ENCODE results near the gene FAH. TPM values are rescaled to one million over a fixed set of nuclear protein-coding genes. Genes with fewer than 3 reads are reported as not detected.

FAH gene
- total and polyA plus RNA-seq, 12 donors, result 14.5 to 65.1 (median 28.8) TPM

DNA sequence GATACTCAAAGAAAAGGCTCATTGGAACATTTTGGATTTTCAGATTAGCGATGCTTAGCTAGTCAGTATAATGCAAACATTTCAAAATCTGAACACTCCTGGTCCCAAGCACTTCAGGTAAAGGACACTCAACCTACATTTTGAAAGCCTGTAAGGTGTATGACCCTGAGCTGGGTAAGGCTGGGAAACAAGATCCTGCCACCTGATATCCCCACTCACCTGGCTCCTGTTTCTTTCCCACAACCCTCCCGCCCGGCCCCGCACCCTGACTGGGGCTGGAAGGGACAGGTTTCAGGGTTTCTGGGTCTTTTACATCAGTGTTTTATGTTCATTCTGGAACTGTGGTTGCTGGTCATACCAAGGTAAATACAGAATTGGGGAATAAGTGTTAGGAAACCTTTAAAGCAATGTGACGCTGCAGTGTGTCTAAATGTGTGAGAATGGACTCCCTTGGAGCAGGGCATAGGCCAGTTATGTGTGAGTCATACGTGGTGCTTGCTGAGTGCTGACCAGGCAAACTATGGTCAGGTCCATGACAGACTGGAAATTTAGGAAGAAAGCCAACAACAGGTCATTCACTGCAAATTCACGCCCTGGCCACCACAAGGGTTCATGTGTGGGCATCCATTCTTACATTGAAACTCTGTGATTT lies 76.3 kb downstream of the FAH start:
- no peak overlapping the region for H3K27ac ChIP-seq
- no peak for DNase-seq
- H3K27me3 ChIP-seq, result peaks cover 0 to 45% (median 19%) of the 10 kb centered on the region in 7 donors
- no peak overlapping the region for H3K4me3 ChIP-seq
- no peaks in the 10 kb centered on the region for H3K36me3 ChIP-seq
- intact Hi-C loops (cut with DNase I), result no loop called here
- TF ChIP-seq, protein P1, sequence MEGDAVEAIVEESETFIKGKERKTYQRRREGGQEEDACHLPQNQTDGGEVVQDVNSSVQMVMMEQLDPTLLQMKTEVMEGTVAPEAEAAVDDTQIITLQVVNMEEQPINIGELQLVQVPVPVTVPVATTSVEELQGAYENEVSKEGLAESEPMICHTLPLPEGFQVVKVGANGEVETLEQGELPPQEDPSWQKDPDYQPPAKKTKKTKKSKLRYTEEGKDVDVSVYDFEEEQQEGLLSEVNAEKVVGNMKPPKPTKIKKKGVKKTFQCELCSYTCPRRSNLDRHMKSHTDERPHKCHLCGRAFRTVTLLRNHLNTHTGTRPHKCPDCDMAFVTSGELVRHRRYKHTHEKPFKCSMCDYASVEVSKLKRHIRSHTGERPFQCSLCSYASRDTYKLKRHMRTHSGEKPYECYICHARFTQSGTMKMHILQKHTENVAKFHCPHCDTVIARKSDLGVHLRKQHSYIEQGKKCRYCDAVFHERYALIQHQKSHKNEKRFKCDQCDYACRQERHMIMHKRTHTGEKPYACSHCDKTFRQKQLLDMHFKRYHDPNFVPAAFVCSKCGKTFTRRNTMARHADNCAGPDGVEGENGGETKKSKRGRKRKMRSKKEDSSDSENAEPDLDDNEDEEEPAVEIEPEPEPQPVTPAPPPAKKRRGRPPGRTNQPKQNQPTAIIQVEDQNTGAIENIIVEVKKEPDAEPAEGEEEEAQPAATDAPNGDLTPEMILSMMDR (IDR thresholded peaks at IDR 0.05), result no peak
- WGBS, 2 donors, result 87 to 89% methylated on average over 7 of the region's 7 CpGs
- no peak for ATAC-seq
- peaks cover 0 to 3% (median 0%) of the 10 kb centered on the region in 11 donors for H3K9me3 ChIP-seq
- H3K4me1 ChIP-seq, result no peaks in the 10 kb centered on the region

GRCh38 chr15:80231371-80231770 lies 78.6 kb downstream of the FAH start:
- intact Hi-C loops (cut with DNase I), result no loop called here
- no peaks in the 10 kb centered on the region for H3K4me1 ChIP-seq

DNA sequence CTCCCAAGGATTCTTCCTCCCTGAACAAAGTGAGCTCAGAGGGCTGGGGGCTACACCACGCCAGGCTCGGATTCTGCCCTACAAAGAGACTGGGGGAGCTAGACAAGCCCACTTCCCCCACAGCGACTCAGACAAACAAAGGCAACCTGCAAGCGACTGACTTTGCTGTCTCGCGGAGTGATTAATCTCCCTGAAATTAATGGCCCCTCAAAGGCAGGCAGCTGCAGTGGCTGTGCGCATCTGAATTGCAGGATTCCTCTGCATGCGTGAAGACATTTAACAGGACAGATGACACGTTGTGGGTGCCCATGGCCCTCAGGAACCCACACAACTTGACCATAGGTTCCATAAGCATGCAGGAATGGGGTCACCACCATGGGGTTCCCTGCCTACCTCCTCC lies 80.8 kb downstream of the FAH start:
- Histone ChIP-seq H3K4me3 (no peak overlapping the region), H3K9me3 (no peaks in the 10 kb centered on the region), H3K4me1 (no peaks in the 10 kb centered on the region), H3K27ac (no peak overlapping the region), H3K36me3 (no peaks in the 10 kb centered on the region), H3K27me3 (peaks cover 0 to 45% (median 20%) of the 10 kb centered on the region in 7 donors)
- no peak for ATAC-seq
- intact Hi-C loops (cut with DNase I), result no loop called here
- no peak for DNase-seq
- TF ChIP-seq, protein P1 (IDR thresholded peaks at IDR 0.05), result no peak
- WGBS, 2 donors, result 66 to 75% methylated on average over 9 of the region's 9 CpGs

More at GRCh38 chr15:80231371-80231770, 78.6 kb downstream of the FAH start:
- Histone ChIP-seq H3K4me3 (no peak overlapping the region), H3K36me3 (no peaks in the 10 kb centered on the region), H3K27me3 (peaks cover 0 to 54% (median 24%) of the 10 kb centered on the region in 7 donors), H3K27ac (no peak overlapping the region), H3K9me3 (no peaks in the 10 kb centered on the region)
- DNase-seq (no peak), ATAC-seq (no peak)
- TF ChIP-seq, protein P1 (IDR thresholded peaks at IDR 0.05), result no peak
- WGBS, 2 donors, result 64 to 82% methylated on average over 2 of the region's 2 CpGs

GRCh38 chr15:80234883-80235282 lies 82.1 kb downstream of the FAH start:
- Histone ChIP-seq H3K36me3 (no peaks in the 10 kb centered on the region), H3K4me1 (no peaks in the 10 kb centered on the region), H3K27ac (no peak overlapping the region), H3K9me3 (no peaks in the 10 kb centered on the region), H3K4me3 (no peak overlapping the region), H3K27me3 (peaks cover 0 to 48% (median 18%) of the 10 kb centered on the region in 7 donors)
- intact Hi-C loops (cut with DNase I), result no loop called here
- no peak for ATAC-seq
- WGBS, 2 donors, result 58 to 61% methylated on average over 4 of the region's 4 CpGs
- DNase-seq, result no peak
- TF ChIP-seq, protein P1 (IDR thresholded peaks at IDR 0.05), result peak in 7 of 9 donors; percentile 16 to 48 (median 25)

Other genes starting within 250 kb of the FAH start
- 10 to 100 TPM in 1 of 10 donors, 1 to 10 TPM in 1, under 1 TPM in 6, not detected in 2; 0.30 to 11.1 (median 0.67) TPM for gene BCL2A1, start 181.8 kb upstream of the FAH start, total RNA-seq
- 1 to 10 TPM in 1 of 2 donors, under 1 TPM in 1; 0.37 to 1.0 TPM for gene BCL2A1, start 181.8 kb upstream of the FAH start, polyA plus RNA-seq
- gene ZFAND6, start 93.3 kb upstream of the FAH start, total RNA-seq, result 10 to 100 TPM; 65.9 to 89.5 (median 75.7) TPM
- gene ZFAND6, start 93.3 kb upstream of the FAH start, polyA plus RNA-seq, result 10 to 100 TPM; 34.5 to 70.7 TPM
- 1 to 10 TPM in 7 of 10 donors, under 1 TPM in 3; 0.11 to 8.3 (median 2.2) TPM for gene CTXND1, start 99.2 kb downstream of the FAH start, total RNA-seq
- gene CTXND1, start 99.2 kb downstream of the FAH start, polyA plus RNA-seq, result 1 to 10 TPM in 1 of 2 donors, under 1 TPM in 1; 0.80 to 1.8 TPM

All from heart right ventricle (tissue), 16 donors.